BJ (cell line): ENCODE measurements around the gene ZBTB9. TPM values are rescaled to one million over a fixed set of nuclear protein-coding genes. Genes with fewer than 3 reads are reported as not detected.

Experiments
- CTCF ChIA-PET: fragments of 350-600 bp; formaldehyde crosslinking; extraction: SDS; loops from one replicate; lab custom pipeline; 2021; ENCODE audit warnings: antibody characterized with exemption, inconsistent platforms; lab: Yijun Ruan, JAX
- POLR2A ChIA-PET: fragments of 300-600 bp; sonication (Branson Sonifier 250); formaldehyde crosslinking; extraction: SDS; loops from one replicate; lab custom pipeline; 2021; ENCODE audit warnings: antibody characterized with exemption; lab: Charles Lee
- DNase-seq: peaks from one replicate; pipeline ENCODE4 v3.0.0-alpha.2; 2011; ENCODE audit warnings: low read depth
- H3K27me3 ChIP-seq: 2 replicates; pipeline ENCODE4 v1.6.0; 2011; ENCODE audit warnings: low read length; ENCODE audit not compliant: control insufficient read depth, insufficient read depth
- H3K36me3 ChIP-seq: 2 replicates; pipeline ENCODE4 v1.5.1; 2011; ENCODE audit warnings: low read length; ENCODE audit not compliant: control insufficient read depth, insufficient read depth
- H3K4me3 ChIP-seq: 2 replicates; pipeline ENCODE4 v1.5.1; 2011; ENCODE audit warnings: low read depth, mild to moderate bottlenecking, control low read depth, low read length
- CTCF ChIP-seq: IDR thresholded peaks from 2 replicates; pipeline ENCODE4 v1.5.1; 2011; ENCODE audit warnings: low read depth, mild to moderate bottlenecking, control low read depth, inconsistent platforms, low read length, moderate library complexity; ENCODE audit not compliant: insufficient read depth
- polyA plus RNA-seq: library from polyadenylated mRNA; depleted of rRNA; stranded (reverse); fragments of >200 nt; gene quantifications from 2 replicates; pipeline ENCODE4 v1.2.3, GENCODE V29; 2011

The ZBTB9 gene
- polyA plus RNA-seq, 1 experiment, result 5.7 TPM

- TF ChIP-seq CTCF, result no peak
- ChIA-PET CTCF (interaction anchor here (0.5 kb wide), 1 partner anchor 320 kb away, joined by 3 read pairs; no protein-coding TSS in a partner anchor), POLR2A (no interaction called here)
- no peak for DNase-seq
- no peak overlapping the region for H3K4me3 ChIP-seq
- peaks cover 29% of the 10 kb centered on the region for H3K36me3 ChIP-seq
- no peaks in the 10 kb centered on the region for H3K27me3 ChIP-seq
Measured at GRCh38 chr6:33433544-33434191, 20.7 kb upstream of the ZBTB9 start.

GRCh38 chr6:33434961-33435360 lies 19.4 kb upstream of the ZBTB9 start:
- POLR2A ChIA-PET, result no interaction called here
- CTCF ChIA-PET, result interaction anchor here (2.4 kb wide), 1 partner anchor 9 kb away, joined by 8 read pairs; no protein-coding TSS in a partner anchor
- Histone ChIP-seq H3K4me3 (no peak overlapping the region), H3K36me3 (peaks cover 32% of the 10 kb centered on the region), H3K27me3 (no peaks in the 10 kb centered on the region)
- DNase-seq, result no peak
- TF ChIP-seq CTCF, result no peak

- Histone ChIP-seq H3K36me3 (peaks cover 47% of the 10 kb centered on the region), H3K27me3 (no peaks in the 10 kb centered on the region), H3K4me3 (no peak overlapping the region)
- ChIA-PET POLR2A (no interaction called here), CTCF (no interaction called here)
- no peak for TF ChIP-seq CTCF
- DNase-seq, result no peak
Measured at GRCh38 chr6:33437666-33438065, 16.7 kb upstream of the ZBTB9 start.

GRCh38 chr6:33438978-33439594 lies 15.3 kb upstream of the ZBTB9 start:
- ChIA-PET CTCF (interaction anchor here (0.8 kb wide), 1 partner anchor 11 kb away, joined by 3 read pairs; no protein-coding TSS in a partner anchor), POLR2A (interaction anchor here (0.7 kb wide), 1 partner anchor 141 kb away, joined by 4 read pairs; the partner anchor contains the start of gene BAK1)

More at GRCh38 chr6:33438978-33439594, 15.3 kb upstream of the ZBTB9 start:
- H3K4me3 ChIP-seq, result no peak overlapping the region
- no peaks in the 10 kb centered on the region for H3K27me3 ChIP-seq
- peaks cover 47% of the 10 kb centered on the region for H3K36me3 ChIP-seq
- DNase-seq, result no peak
- no peak for TF ChIP-seq CTCF
